ENCODE measurements around the gene STYXL1.

GRCh38 chr7:75965617-75966016, 82.2 kb downstream of the STYXL1 start:
- TF ChIP-seq CTCF (IDR thresholded peaks at IDR 0.05) (no peak), POLR2A (IDR thresholded peaks at IDR 0.05) (no peak)

Measured in body of pancreas (tissue), 4 donors.